ENCODE measurements around the gene RRAS. TPM values are rescaled to one million over a fixed set of nuclear protein-coding genes. Genes with fewer than 3 reads are reported as not detected.
A peak's percentile ranks its signal among the peaks of the same experiment; 100 is the strongest.

RRAS gene
- total and polyA plus RNA-seq, 8 donors, result 5.5 to 42.9 (median 9.5) TPM

DNA sequence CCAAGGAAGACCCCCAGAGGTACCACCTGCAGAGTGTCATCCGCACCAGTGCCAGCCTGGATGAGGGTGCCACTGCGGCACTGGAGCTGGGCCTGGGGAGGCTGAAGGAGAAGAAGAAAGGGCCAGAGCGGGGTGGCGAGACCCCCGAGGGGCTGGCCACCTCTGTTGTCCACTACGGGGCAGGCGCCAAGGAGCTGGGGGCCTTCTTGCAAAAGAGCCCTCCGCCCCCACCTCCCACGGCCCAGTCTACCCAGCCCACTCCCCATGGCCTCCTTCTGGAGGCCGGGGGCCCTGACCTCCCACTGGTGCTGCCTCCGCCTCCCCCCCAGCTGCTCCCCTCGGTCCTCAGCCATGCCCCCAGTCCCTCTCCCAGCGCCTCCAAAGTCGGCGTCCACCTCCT is 43.5 kb downstream of the RRAS start:
- 93% methylated on average over 12 to 15 of the region's 15 CpGs for WGBS, 2 donors
- FAIRE-seq (no peak), DNase-seq (peak in 3 of 6 donors; percentile 17 to 80 (median 47)), ATAC-seq (no peak)
- no peak for TF ChIP-seq CTCF (IDR thresholded peaks at IDR 0.05)
- Histone ChIP-seq H3K9me3 (no peaks in the 10 kb centered on the region), H3K27ac (no peak overlapping the region), H3K4me1 (no peaks in the 10 kb centered on the region), H3K4me3 (no peak overlapping the region), H3K36me3 (peaks cover 3 to 18% (median 15%) of the 10 kb centered on the region in 3 donors), H3K27me3 (no peaks in the 10 kb centered on the region)
- intact Hi-C loops (cut with DNase I), result no loop called here

GRCh38 chr19:49595819-49596404 is 44.0 kb downstream of the RRAS start:
- Histone ChIP-seq H3K4me3 (no peak overlapping the region), H3K27me3 (no peaks in the 10 kb centered on the region), H3K9me3 (no peaks in the 10 kb centered on the region), H3K27ac (no peak overlapping the region), H3K36me3 (peaks cover 3 to 18% (median 15%) of the 10 kb centered on the region in 3 donors), H3K4me1 (no peaks in the 10 kb centered on the region)
- FAIRE-seq (no peak), ATAC-seq (no peak), DNase-seq (peak in 2 of 6 donors; percentile 41 to 82)
- intact Hi-C loops (cut with DNase I), result no loop called here
- 91 to 92% methylated on average over 28 to 32 of the region's 32 CpGs for WGBS, 2 donors
- TF ChIP-seq CTCF (IDR thresholded peaks at IDR 0.05), result no peak

DNA sequence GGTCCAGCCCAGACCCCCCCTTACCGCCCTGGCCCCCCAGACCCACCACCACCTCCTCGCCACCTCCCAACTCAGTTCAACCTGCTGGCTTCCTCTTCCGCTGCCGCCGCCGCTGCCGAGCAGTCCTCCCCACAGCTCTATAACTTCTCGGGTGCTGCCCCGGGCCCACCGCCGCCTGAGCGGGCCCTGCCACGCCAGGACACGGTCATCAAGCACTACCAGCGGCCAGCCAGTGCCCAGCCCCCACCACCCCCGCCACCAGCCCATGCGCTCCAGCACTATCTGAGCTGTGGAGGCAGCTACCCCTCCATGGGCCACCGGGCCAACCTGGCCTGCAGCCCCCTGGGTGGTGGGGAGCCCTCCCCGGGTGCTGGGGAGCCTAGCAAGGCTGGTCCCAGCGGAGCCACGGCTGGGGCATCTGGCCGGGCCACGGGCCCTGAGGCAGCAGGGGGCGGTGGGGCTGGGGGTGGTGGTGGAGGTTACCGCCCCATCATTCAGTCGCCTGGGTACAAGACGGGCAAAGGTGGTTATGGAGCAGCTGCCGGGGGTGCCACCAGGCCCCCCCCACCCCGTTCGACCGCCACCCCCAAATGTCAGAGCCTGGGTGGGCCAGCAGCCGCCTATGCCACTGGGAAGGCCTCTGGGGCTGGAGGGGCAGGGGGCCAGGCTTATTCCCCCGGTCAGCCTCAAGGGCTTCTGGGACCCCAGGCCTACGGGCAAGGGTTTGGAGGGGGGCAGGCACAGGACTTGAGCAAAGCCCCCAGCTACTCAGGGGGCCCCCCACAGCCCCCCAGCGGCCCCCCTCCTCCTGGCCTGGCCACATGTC is 44.7 kb downstream of the RRAS start:
- no peaks in the 10 kb centered on the region for H3K4me1 ChIP-seq
- no peak for TF ChIP-seq CTCF (IDR thresholded peaks at IDR 0.05)
- no peak overlapping the region for H3K27ac ChIP-seq
- H3K27me3 ChIP-seq, result no peaks in the 10 kb centered on the region
- 92 to 93% methylated on average over 31 to 35 of the region's 35 CpGs for WGBS, 2 donors
- FAIRE-seq (no peak), DNase-seq (peak in 2 of 6 donors; percentile 50 to 83), ATAC-seq (no peak)
- H3K9me3 ChIP-seq, result no peaks in the 10 kb centered on the region
- peaks cover 3 to 18% (median 15%) of the 10 kb centered on the region in 3 donors for H3K36me3 ChIP-seq
- intact Hi-C loops (cut with DNase I), result no loop called here
- no peak overlapping the region for H3K4me3 ChIP-seq

DNA sequence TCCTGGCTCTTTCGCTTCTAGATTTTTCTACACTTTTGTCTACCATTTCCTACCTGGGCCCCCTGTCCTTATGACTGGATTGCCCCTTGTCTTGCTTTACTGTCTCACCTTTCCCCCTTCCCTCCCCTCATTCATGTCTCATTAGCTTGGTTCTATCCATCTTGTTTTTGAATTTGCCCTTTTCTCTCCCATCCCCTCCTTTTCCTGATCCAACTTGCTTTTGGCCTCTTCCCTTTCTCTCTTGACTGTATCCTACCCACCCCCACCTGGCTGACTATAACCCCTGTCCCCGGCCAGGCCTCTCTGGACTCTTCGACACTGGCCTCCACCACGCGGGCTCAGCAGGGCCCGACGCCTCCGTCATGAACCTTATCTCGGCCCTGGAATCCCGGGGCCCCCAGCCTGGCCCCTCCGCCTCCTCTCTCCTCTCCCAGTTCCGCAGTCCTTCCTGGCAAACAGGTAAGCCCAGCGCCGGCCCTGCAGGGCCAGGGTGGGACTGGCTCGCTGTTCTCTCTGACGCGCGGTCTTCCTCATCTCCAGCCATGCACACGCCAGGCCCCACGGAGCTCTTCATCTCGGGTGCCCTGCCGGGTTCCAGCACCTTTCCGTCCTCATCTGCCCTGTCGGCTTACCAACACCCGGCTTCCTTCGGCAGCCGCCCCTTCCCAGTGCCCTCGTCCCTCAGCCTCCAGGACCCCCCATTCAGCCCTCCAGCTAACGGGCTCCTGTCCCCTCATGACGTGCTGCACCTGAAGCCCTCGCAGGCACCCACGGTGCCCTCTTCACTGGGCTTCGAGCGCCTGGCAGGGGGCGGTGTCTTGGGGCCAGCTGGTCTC is 45.6 kb downstream of the RRAS start:
- intact Hi-C loops (cut with DNase I), result no loop called here

More for the DNA sequence above, 45.6 kb downstream of the RRAS start:
- H3K27me3 ChIP-seq, result no peaks in the 10 kb centered on the region
- FAIRE-seq (no peak), ATAC-seq (no peak), DNase-seq (peak in 3 of 6 donors; percentile 28 to 78 (median 47))
- H3K4me3 ChIP-seq, result no peak overlapping the region
- TF ChIP-seq CTCF (IDR thresholded peaks at IDR 0.05), result no peak
- H3K27ac ChIP-seq, result no peak overlapping the region
- H3K36me3 ChIP-seq, result peaks cover 3 to 12% (median 10%) of the 10 kb centered on the region in 3 donors
- no peaks in the 10 kb centered on the region for H3K4me1 ChIP-seq
- no peaks in the 10 kb centered on the region for H3K9me3 ChIP-seq
- 87 to 91% methylated on average over 35 of the region's 35 CpGs for WGBS, 2 donors
